Choroid plexus epithelial cell (primary cell): ENCODE data around the gene UPP1.

Experiments
- DNase-seq: peaks from one replicate; pipeline ENCODE4 v3.0.0-alpha.2; 2010; ENCODE audit warnings: low read depth
- H3K4me3 ChIP-seq: 2 replicates; pipeline ENCODE4 v1.5.1; 2011; ENCODE audit warnings: low read depth, mild to moderate bottlenecking, control low read depth, low read length, moderate library complexity
- CTCF ChIP-seq: conservative IDR thresholded peaks from 2 replicates; pipeline ENCODE4 v1.5.1; 2011; ENCODE audit warnings: low read depth, mild to moderate bottlenecking, control low read depth, inconsistent platforms, low read length, moderate library complexity

Gene UPP1

GRCh38 chr7:48089046-48090003 is at the start of gene UPP1:
TSS of gene UPP1 (plus strand) at chr7:48089265. CDS start at chr7:48094784, 5,519 bp downstream.
- DNase-seq = no peak
- TF ChIP-seq CTCF = no peak
- peak within 1 kb of the TSS; percentile 87 for H3K4me3 ChIP-seq

GRCh38 chr7:48040944-48041652 is 48.0 kb upstream of the UPP1 start:
- no peak overlapping the region for H3K4me3 ChIP-seq
- no peak for DNase-seq
- no peak for TF ChIP-seq CTCF

GRCh38 chr7:48041653-48041970 is 47.5 kb upstream of the UPP1 start:
- no peak for TF ChIP-seq CTCF
- H3K4me3 ChIP-seq = no peak overlapping the region
- DNase-seq = peak; percentile 43

- H3K4me3 ChIP-seq = no peak overlapping the region
- no peak for TF ChIP-seq CTCF
- no peak for DNase-seq
Observed at GRCh38 chr7:48042216-48042615, 46.8 kb upstream of the UPP1 start.

- no peak for TF ChIP-seq CTCF
- DNase-seq = no peak
- H3K4me3 ChIP-seq = no peak overlapping the region
Observed at GRCh38 chr7:48042636-48043035, 46.4 kb upstream of the UPP1 start.

GRCh38 chr7:48045195-48045765 is 43.8 kb upstream of the UPP1 start:
- H3K4me3 ChIP-seq = no peak overlapping the region
- no peak for TF ChIP-seq CTCF
- DNase-seq = no peak
